IMR-90 (cell line): ENCODE measurements around the gene DYNC1H1. TPM values are rescaled to one million over a fixed set of nuclear protein-coding genes. Genes with fewer than 3 reads are reported as not detected.

ENCODE experiments used
- ATAC-seq: fragments of 200-7000 bp; cut with Tn5 transposase; 2 replicates; pipeline ENCODE4 v1.9.1; 2020; ENCODE audit warnings: low read depth, mild to moderate bottlenecking, moderate library complexity
- BruUV-seq: library from RNA; stranded (reverse); fragments of 400-500 nt; replicated peaks from 2 replicates; lab custom pipeline; 2021; lab: Mats Ljungman, UMichigan
- CTCF ChIA-PET: fragments of 300-600 bp; formaldehyde crosslinking; extraction: SDS; loops from one replicate; lab custom pipeline; 2021; ENCODE audit warnings: antibody characterized with exemption; lab: Yijun Ruan, JAX
- POLR2A ChIA-PET: fragments of 300-600 bp; sonication (Branson Sonifier 250); formaldehyde crosslinking; loops from one replicate; lab custom pipeline; 2022; ENCODE audit warnings: antibody characterized with exemption; ENCODE audit not compliant: unreplicated experiment; lab: Charles Lee
- DNase-seq: peaks from one replicate; pipeline ENCODE4 v3.0.0; 2013
- H2AFZ ChIP-seq: replicated peaks from 2 replicates; pipeline ENCODE3; 2013; ENCODE audit warnings: low read length, mild to moderate bottlenecking; ENCODE audit not compliant: poor library complexity
- H2AK5ac ChIP-seq: 2 replicates; pipeline ENCODE4 v1.6.1; 2013; ENCODE audit warnings: low read depth, low read length, inconsistent platforms
- H2AK9ac ChIP-seq: replicated peaks from 2 replicates; pipeline ENCODE3; 2013; ENCODE audit warnings: mild to moderate bottlenecking, low read depth, low read length, moderate library complexity; ENCODE audit not compliant: poor library complexity
- H2BK120ac ChIP-seq: 2 replicates; pipeline ENCODE4 v1.6.1; 2013; ENCODE audit warnings: low read depth, low read length, inconsistent platforms
- H2BK15ac ChIP-seq: 3 replicates; pipeline ENCODE4 v1.6.1; 2013; ENCODE audit warnings: low read depth, low read length, inconsistent platforms
- H2BK20ac ChIP-seq: 2 replicates; pipeline ENCODE4 v1.6.1; 2013; ENCODE audit warnings: low read depth, mild to moderate bottlenecking, inconsistent platforms, low read length, moderate library complexity
- H2BK5ac ChIP-seq: 2 replicates; pipeline ENCODE4 v1.6.1; 2013; ENCODE audit warnings: mild to moderate bottlenecking, low read depth, low read length, inconsistent platforms; ENCODE audit not compliant: poor library complexity, severe bottlenecking
- H3K14ac ChIP-seq: replicated peaks from 2 replicates; pipeline ENCODE4 v1.6.1; 2013; ENCODE audit warnings: low read depth, low read length, inconsistent platforms
- H3K18ac ChIP-seq: 2 replicates; pipeline ENCODE4 v1.6.1; 2013; ENCODE audit warnings: low read depth, low read length, control low read depth
- H3K23ac ChIP-seq: 2 replicates; pipeline ENCODE4 v1.6.1; 2013; ENCODE audit warnings: low read depth, low read length, inconsistent platforms
- H3K27ac ChIP-seq: 2 replicates; pipeline ENCODE4 v1.5.1; 2013; ENCODE audit warnings: mild to moderate bottlenecking, control low read depth, low read length; ENCODE audit not compliant: insufficient read depth
- H3K27me3 ChIP-seq: 2 replicates; pipeline ENCODE4 v1.6.1; 2013; ENCODE audit warnings: low read length; ENCODE audit not compliant: control insufficient read depth, insufficient read depth
- H3K36me3 ChIP-seq: 2 replicates; pipeline ENCODE4 v1.6.1; 2013; ENCODE audit warnings: low read length, mixed read lengths; ENCODE audit not compliant: control insufficient read depth, insufficient read depth
- H3K4ac ChIP-seq: 2 replicates; pipeline ENCODE4 v1.6.1; 2013; ENCODE audit warnings: low read depth, low read length, inconsistent platforms
- H3K4me1 ChIP-seq: 2 replicates; pipeline ENCODE4 v1.6.1; 2013; ENCODE audit warnings: low read length, mixed read lengths; ENCODE audit not compliant: control insufficient read depth, insufficient read depth
- H3K4me2 ChIP-seq: 2 replicates; pipeline ENCODE4 v1.6.1; 2013; ENCODE audit warnings: low read depth, mild to moderate bottlenecking, control low read depth, low read length, moderate library complexity
- H3K4me3 ChIP-seq: 2 replicates; pipeline ENCODE4 v1.5.1; 2013; ENCODE audit warnings: low read depth, mild to moderate bottlenecking, control low read depth, low read length, moderate library complexity; ENCODE audit not compliant: insufficient read depth
- H3K56ac ChIP-seq: 2 replicates; pipeline ENCODE4 v1.6.1; 2013; ENCODE audit warnings: low read length, inconsistent platforms; ENCODE audit not compliant: insufficient read depth; ENCODE audit errors: extremely low read depth
- H3K79me1 ChIP-seq, 2 experiments: 2 replicates each; pipeline ENCODE4 v1.6.1; 2013; ENCODE audit warnings: low read length in 2 of 2, inconsistent platforms in 1 of 2, low read depth in 1 of 2
- H3K9ac ChIP-seq: 2 replicates; pipeline ENCODE4 v1.6.1; 2013; ENCODE audit warnings: low read depth, low read length, control low read depth
- H3K9me1 ChIP-seq: 2 replicates; pipeline ENCODE4 v1.6.1; 2013; ENCODE audit warnings: low read length, inconsistent platforms; ENCODE audit not compliant: insufficient read depth
- H3K9me3 ChIP-seq: 2 replicates; pipeline ENCODE4 v1.6.1; 2013; ENCODE audit warnings: low read length; ENCODE audit not compliant: control insufficient read depth, insufficient read depth
- H4K20me1 ChIP-seq: 2 replicates; pipeline ENCODE4 v1.6.1; 2013; ENCODE audit warnings: low read length, inconsistent platforms; ENCODE audit not compliant: insufficient read depth
- H4K5ac ChIP-seq: 2 replicates; pipeline ENCODE4 v1.6.1; 2013; ENCODE audit warnings: mild to moderate bottlenecking, low read depth, low read length, control low read depth
- H4K8ac ChIP-seq, 2 experiments: 2 replicates each; pipeline ENCODE4 v1.6.1; 2013; ENCODE audit warnings: low read depth in 2 of 2, low read length in 2 of 2, control low read depth in 1 of 2, inconsistent platforms in 1 of 2
- H4K91ac ChIP-seq: 2 replicates; pipeline ENCODE4 v1.6.1; 2013; ENCODE audit warnings: low read depth, low read length, inconsistent platforms; ENCODE audit not compliant: insufficient read depth
- BHLHE40 ChIP-seq: fragments of 150-350 bp; IDR thresholded peaks from 2 replicates; pipeline ENCODE4 v1.6.1; 2016; ENCODE audit warnings: mild to moderate bottlenecking, low read depth, low read length
- CEBPB ChIP-seq: IDR thresholded peaks from 2 replicates; pipeline ENCODE4 v1.6.1; 2012; ENCODE audit warnings: low read depth, low read length, improper control_type of control experiment
- ELK1 ChIP-seq: fragments of 150-350 bp; IDR thresholded peaks from 2 replicates; pipeline ENCODE4 v1.6.1; 2016; ENCODE audit warnings: low read depth, mild to moderate bottlenecking, low read length, moderate library complexity, borderline replicate concordance
- FOS ChIP-seq: fragments of 150-350 bp; IDR thresholded peaks from 2 replicates; pipeline ENCODE4 v1.6.1; 2016; ENCODE audit warnings: low read depth, low read length
- MAFK ChIP-seq: IDR thresholded peaks from 2 replicates; pipeline ENCODE4 v1.6.1; 2012; ENCODE audit warnings: low read depth, low read length, improper control_type of control experiment
- MXI1 ChIP-seq: IDR thresholded peaks from 2 replicates; pipeline ENCODE4 v1.6.1; 2012; ENCODE audit warnings: low read depth, mild to moderate bottlenecking, low read length, moderate library complexity, borderline replicate concordance
- RAD21 ChIP-seq: IDR thresholded peaks from 2 replicates; pipeline ENCODE4 v1.6.1; 2012; ENCODE audit warnings: low read length, improper control_type of control experiment
- USF2 ChIP-seq: fragments of 150-350 bp; IDR thresholded peaks from 2 replicates; pipeline ENCODE4 v1.6.1; 2017; ENCODE audit warnings: mild to moderate bottlenecking, antibody characterized with exemption, low read length, low read depth
- WGBS, 2 experiments: methylation state at CpG; one replicate each; pipeline versions ENCODE4 v1.1.5 to v1.1.7; 2013; ENCODE audit warnings: missing lambda C conversion rate in 2 of 2; ENCODE audit not compliant: insufficient read length in 1 of 2; ENCODE audit errors: extremely low coverage in 2 of 2; 5-methylcytosine and 5-hydroxymethylcytosine counted together
- dilution Hi-C: fragments of 300-500 bp; cut with HindIII; formaldehyde crosslinking; loops from one replicate; pipeline ENCODE4 v1.14.3; 2018; ENCODE audit warnings: low sequenced_read_pairs; ENCODE audit not compliant: unreplicated experiment
- in situ Hi-C: fragments of 300-500 bp; cut with MboI; formaldehyde crosslinking; loops from 3 replicates; pipeline ENCODE4 v1.14.3; 2019; ENCODE audit warnings: low sequenced_read_pairs, inconsistent platforms, mixed read lengths
- intact Hi-C: fragments of 100-400 bp; cut with micrococcal nuclease; formaldehyde crosslinking; loops from 2 replicates; pipeline ENCODE4 v1.10.0; 2022
- polyA plus RNA-seq, 3 experiments: library from polyadenylated mRNA; depleted of rRNA; stranded (reverse); fragments of >200 nt; gene quantifications; 2 replicates each; pipeline ENCODE4 v1.2.3, GENCODE V29; 2012; ENCODE audit warnings: low replicate concordance in 1 of 3
- total RNA-seq: library from RNA; depleted of rRNA; stranded (reverse); fragments of >200 nt; gene quantifications from 2 replicates; pipeline ENCODE4 v1.2.3, GENCODE V29; 2012

The DYNC1H1 gene
- total and polyA plus RNA-seq, 2 of the 4 experiments (the other 2 are of a cell fraction), result 240 to 670 TPM

GRCh38 chr14:102071283-102071998, 107.1 kb downstream of the DYNC1H1 start:
- in situ Hi-C loops (no loop called here), dilution Hi-C loops (no loop called here), intact Hi-C loops (no loop called here)
- Histone ChIP-seq H3K9me3 (no peaks in the 10 kb centered on the region; the same call in 1 of the 2 replicates), H2BK15ac (peak overlapping the region; percentile 71; the same call in 1 of the 3 replicates), H3K79me1 (no peaks in the 10 kb centered on the region; a peak in 1 of 4 replicates), H3K18ac (peak overlapping the region; percentile 27; the same call in 1 of the 2 replicates), H3K23ac (peak overlapping the region; percentile 75), H3K4me1 (peaks cover 2% of the 10 kb centered on the region), H2BK20ac (peak overlapping the region; percentile 89), H2BK120ac (peak overlapping the region; percentile 88), H3K56ac (no peak overlapping the region), H3K4me3 (no peak overlapping the region), H3K14ac (peak overlapping the region; percentile 90), H3K27me3 (no peaks in the 10 kb centered on the region), H2BK5ac (peak overlapping the region; percentile 79), H3K27ac (peak overlapping the region; percentile 46; the same call in 1 of the 2 replicates), H2AFZ (peak overlapping the region; percentile 78), H3K9me1 (peaks cover 11% of the 10 kb centered on the region), H4K5ac (no peak overlapping the region; the same call in 1 of the 2 replicates), H3K4ac (peak overlapping the region; percentile 92), H3K36me3 (peaks cover 1% of the 10 kb centered on the region; the same call in 1 of the 2 replicates), H4K8ac (peak overlapping the region in 1 of 2 experiments; percentile 81; a peak in 2 of 4 replicates), H4K20me1 (no peaks in the 10 kb centered on the region), H2AK5ac (peak overlapping the region; percentile 93), H2AK9ac (peak overlapping the region; percentile 69), H3K4me2 (peak overlapping the region; percentile 2; the same call in 1 of the 2 replicates), H4K91ac (peak overlapping the region; percentile 69), H3K9ac (no peak overlapping the region)
- BruUV-seq, result no TSS peak
- DNase-seq, result peak; percentile 81
- TF ChIP-seq MAFK (peak; percentile 5; the same call in 1 of the 2 replicates), CEBPB (0 out of 2 replicates have a peak, but pooled peaks have one; percentile 14), RAD21 (no peak), USF2 (no peak), BHLHE40 (no peak), MXI1 (no peak), ELK1 (no peak), FOS (0 out of 2 replicates have a peak, but pooled peaks have one; percentile 25)
- POLR2A ChIA-PET, result no interaction called here
- CTCF ChIA-PET, result interaction anchor here (0.9 to 1.6 kb wide), 2 partner anchors 25 to 242 kb away, joined by 3 read pairs; no protein-coding TSS in a partner anchor
- peak; percentile 47 for ATAC-seq
- WGBS, 2 experiments, result 58% methylated on average over 4 of the region's 10 CpGs; no CpG with 5 or more reads in 1 of the 2 experiments
